Measurements from ENCODE around the gene C5orf22. TPM values are rescaled to one million over a fixed set of nuclear protein-coding genes. Genes with fewer than 3 reads are reported as not detected.
A peak's percentile ranks its signal among the peaks of the same experiment; 100 is the strongest.
"Not testable (repeated sequence)": the region's sequence is repeated elsewhere in the genome, so short reads cannot be mapped to it uniquely, and the experiment has no call there.

The C5orf22 gene
- total RNA-seq = 10.2 and 14.7 TPM in 2 replicates

DNA sequence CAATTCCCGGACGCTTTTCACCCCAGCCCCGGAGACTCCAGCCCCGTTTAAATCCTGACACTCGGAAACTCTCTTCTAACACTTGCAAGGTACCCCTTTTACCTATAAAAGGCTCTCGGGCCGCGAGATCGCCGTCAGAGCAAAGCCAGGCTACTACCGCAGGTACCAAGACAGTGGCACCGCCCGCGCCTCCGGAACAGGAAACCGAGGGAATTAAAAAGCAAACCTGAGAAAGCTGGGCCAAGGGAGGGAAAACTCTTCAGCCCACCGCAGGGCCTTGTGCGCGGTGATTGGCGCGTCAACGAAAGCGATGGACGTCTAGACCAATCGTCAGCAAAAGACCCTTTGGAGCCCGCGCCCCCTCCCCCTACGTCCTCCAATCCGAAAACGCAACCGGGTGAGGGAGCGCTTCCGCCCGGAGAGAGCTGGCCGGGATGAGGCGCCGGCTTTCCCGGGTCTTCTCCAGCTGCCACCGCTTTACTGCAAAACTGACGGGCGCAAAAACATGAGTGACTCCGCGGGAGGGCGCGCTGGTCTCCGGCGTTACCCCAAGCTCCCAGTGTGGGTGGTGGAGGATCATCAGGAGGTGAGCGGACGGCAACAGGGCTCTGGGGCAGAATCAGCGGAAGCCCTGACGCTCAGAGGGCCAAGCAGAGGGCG, at the start of gene C5orf22, which contains the start of gene DROSHA:
Gene C5orf22, plus strand, starts transcription at position 414 of the 660 bp plus-strand sequence. Its CDS starts 92 bp downstream, at position 506.
Gene DROSHA, minus strand, starts transcription at position 206 of the 660 bp plus-strand sequence. CDS start 3,034 bp downstream, outside the sequence.
- DNase-seq (ENCODE audit: low read depth in 2 of 2) = peak; percentile 96 to 97

DNA sequence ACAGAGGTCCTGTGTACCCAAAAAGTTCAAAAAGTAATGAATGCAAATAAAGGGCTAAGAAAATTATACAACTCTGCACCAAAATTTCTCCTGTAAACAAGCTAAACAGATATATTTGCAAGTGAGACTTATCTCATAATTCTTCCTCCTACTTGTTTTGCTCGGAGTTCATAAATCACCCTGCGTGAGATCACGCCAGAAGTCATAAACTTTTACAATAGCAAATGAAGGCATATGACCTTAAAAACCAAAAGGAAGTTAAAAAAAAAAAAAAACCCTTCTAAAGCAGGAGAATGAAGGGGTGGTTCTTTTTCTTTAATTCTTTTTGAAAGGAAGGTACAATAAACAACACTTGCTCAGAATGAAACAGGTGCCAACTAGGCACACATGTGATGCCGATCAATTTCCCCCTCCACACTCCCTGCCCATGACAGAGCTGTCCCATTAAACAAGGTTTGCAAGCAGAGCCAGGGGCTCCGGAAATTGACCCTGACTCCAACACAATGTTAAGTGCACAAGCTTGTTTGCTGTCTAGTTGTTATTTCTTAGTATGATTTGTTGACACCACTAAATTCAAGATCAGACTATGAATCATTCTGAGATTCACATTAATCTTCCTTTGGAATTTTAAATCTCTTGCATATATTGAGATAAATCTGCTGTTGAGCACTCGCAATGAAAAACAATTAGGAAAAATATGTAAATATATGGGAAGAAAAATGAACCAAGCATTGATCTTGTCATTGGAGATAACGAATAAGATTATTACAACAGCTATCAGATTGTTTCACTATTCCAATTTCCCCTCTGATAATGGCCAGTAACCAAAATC, 46.5 kb upstream of the C5orf22 start:
- DNase-seq (ENCODE audit: low read depth in 2 of 2) = peak; percentile 62 to 76

DNA sequence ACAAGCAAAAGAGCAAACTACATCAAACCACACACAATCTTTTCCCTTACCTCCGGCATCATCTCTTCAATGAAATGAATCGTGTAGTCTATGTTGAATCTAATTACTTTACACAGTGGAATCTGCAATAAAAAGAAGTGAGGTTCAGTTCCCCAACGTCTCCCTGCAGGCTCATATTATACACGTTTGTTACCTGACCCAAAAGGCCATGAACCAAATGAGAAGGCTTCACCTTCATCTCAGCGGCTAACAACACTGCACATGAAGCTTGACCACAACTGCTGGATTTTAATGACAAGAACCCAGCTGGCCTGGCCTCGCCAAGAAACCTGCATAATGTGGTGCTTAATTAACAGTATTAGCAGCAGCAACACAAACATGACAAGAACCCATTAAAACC, 45.7 kb upstream of the C5orf22 start:
- DNase-seq (ENCODE audit: low read depth in 2 of 2) = no peak

DNA sequence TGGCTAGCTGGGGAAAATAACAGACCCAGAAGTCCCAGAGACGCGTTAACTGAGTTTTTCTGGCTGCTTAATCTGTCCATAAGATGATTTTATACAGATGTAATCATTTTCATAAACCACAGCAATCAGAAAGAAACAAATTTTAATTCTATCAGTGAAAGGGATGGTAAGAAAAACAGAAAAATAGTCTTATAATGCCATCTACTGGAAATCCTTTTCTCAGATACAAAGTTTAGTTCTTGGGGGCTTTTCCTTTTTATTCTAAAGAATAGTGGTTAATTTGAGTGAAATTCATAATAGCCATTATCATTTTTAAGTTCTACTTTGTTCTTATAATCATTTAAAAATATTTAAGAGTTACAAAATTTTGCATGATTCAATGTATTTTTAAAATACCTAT, 44.6 kb upstream of the C5orf22 start:
- peak in 1 of 2 donors; percentile 20 for DNase-seq (ENCODE audit: low read depth in 2 of 2)

DNA sequence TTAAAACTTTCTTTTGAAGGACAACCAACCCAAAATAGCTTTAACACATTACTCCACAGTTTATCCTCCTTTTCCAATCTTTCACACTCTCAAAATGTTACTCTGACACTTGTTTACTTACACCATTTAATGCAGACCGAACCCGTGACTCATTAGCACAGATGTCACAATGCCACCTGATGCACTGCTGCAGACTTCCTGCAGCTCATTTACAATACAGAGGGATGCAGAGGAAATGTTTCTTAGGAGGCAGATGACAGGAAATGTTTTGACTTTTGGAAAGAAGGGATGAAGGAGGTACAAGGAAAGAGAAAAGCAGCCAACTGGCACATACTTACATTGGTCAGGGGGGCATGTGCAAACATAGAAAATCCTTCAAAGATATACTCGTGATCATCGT, 39.2 kb upstream of the C5orf22 start:
- DNase-seq (ENCODE audit: low read depth in 2 of 2) = peak; percentile 84 to 90

DNA sequence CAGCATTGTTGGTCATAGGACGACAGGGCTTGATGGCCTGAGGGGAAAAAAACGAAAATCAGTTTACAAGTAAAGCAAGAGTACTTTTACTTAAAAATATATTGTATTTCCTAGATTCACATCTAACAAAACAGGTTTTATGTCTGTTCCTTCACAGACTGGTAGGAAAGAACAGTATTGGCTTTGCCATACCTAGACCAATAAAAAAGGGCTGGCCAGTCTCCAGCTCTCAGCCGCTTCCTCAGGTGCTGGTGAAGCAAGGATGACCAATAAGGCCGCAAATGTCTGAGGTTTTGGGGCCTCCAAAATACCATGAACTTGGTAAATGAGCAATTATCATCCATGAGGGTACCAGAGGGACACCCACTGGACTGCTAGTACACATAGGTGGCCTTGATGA, 36.8 kb upstream of the C5orf22 start:
- DNase-seq (ENCODE audit: low read depth in 2 of 2) = no peak

DNA sequence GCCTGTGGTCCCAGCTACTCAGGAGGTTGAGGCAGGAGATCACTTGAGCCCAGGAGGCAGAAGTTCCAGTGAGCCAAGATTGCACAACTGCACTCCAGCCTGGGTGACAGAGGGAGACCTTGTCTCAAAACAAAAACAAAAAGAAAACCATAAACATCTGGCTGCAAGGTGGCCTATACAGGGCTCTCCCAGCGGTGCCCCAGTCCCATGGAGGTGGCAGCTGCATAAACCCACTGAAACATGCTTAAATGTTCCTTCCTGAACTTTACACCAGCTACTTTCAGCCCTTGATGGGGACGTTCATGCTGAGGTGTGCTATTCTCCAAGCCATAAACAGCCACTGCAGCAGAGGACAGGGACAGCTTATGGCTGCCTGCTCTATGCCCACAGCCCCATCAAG, 35.8 kb upstream of the C5orf22 start:
- DNase-seq (ENCODE audit: low read depth in 2 of 2) = no peak

DNA sequence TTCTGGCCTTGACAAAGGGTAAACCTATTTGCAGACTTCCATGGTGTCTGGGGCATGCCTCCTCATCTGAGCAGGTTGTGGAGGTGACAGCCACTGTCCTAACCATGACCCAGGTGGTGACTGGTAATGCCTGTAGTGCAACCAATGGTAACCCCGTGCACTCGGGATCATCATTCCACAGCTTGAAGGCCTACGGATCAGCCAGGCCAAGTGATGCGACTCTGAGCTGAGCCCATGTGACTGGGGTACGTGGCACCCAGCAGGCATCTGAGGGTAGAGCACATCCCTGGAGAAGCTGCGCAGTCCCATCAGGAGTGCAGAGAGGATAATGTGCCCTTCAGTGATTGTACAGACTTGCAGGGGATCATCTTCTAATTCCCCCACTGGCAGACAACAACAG, 35.2 kb upstream of the C5orf22 start:
- DNase-seq (ENCODE audit: low read depth in 2 of 2) = no peak

DNA sequence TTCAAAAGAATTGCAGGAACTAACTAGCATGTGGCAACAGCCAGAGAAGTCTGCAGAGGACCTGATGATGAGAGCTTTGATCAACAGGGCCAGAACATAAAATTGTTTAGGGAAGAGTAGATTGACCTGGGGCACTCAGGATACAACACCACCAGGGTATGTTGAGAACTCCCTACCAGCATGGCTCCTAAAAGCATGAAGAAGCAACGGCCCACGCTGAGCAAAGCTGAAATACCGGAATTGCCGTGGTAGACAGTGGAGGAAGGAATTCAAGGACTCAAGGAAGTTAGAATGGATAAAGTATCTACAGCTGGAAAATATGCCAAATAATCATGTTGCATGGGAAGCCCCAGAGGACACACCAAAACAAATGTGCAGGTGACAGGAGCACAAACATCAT, 31.8 kb upstream of the C5orf22 start:
- DNase-seq (ENCODE audit: low read depth in 2 of 2) = no peak

DNA sequence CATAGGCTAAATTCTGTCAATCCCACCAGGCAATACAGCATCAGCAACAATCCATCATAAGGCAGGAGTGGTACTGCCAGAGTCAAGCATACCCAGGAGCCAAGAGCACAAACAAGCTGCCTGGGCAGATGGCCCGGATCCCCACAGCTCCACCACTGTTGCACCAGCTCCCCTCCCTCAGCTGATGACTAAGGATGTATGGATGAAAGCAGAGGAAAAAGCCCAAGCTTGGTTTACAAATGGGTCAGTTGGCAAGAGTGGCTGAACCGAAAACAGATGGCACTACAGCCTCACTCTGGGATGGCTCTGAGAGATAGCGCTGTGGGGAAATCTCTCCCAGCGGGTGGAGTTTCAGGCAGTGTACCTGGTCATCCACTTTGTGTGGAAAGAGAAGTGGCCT, 29.6 kb upstream of the C5orf22 start:
- no peak for DNase-seq (ENCODE audit: low read depth in 2 of 2)

DNA sequence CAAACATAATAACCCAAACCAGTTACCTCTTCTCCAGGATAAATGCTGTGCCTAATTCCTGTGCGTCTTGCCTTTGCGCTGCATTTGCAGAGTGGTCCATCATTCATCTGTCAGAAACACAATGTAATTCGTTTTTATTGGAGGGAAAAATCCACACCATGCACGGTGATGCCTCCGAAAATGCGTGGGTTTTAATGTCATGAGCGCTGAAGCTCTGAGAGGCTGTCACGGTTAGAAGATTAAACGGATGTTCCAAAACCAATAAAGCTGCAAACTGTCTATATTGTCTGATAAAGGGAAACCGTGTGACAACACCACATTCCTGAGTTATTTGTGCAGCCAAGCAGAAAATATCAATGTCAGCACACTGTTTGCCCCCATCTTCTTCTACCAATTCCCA, 27.6 kb upstream of the C5orf22 start:
- no peak for DNase-seq (ENCODE audit: low read depth in 2 of 2)

DNA sequence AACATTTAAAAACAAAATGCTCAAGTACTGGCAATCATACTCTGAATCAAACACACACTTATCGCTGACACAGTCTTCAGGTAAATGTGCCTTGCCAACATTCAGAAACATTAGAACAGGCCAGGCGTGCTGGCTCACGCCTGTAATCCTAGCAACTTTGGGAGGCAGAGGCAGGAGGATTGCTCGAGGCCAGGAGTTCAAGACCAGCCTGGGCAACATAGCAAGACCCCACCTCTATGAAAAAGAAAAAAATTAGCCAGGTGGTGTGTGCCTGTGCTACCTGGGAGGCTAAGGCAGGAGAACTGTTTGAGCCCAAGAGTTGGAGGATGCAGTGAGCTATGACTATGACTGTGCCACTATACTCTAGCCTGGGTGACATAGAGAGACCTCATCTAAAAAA, 20.8 kb upstream of the C5orf22 start:
- DNase-seq (ENCODE audit: low read depth in 2 of 2) = no peak

DNA sequence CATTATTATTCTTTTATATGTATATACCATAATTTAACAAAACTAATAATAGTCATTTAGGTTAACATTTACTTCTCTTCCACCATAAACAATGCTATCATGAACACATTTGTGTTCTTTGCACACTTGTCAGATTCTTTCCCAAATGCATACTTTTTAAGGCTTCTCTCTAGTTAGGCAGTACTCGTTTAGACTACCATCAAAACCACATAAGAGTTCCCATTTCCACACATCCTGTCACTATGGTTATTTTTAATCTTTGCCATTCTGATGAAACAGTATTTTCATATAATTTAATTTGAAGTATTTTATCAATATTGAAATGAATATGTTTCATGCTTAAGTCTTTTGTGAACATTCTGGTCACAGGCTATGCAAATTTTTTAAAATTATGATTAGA, 15.3 kb upstream of the C5orf22 start:
- no peak for DNase-seq (ENCODE audit: low read depth in 2 of 2)

DNA sequence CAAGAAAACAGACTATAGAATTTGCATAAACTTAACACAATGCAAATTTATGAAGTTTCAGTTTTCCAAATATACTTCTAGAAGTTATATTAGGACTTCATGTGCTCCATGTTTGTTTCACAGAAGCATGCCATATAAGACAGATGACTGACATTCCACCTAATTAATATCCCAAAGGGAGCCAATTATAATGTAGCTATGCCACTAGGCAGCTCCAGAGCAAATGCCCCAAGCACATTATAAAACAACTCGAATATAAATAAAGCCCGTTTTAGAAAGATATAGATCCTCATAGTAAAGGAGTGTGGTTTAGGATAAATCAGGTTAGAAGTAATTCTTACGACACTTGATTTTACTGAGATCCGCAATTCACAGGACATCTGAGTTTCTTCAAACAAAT, 9.1 kb upstream of the C5orf22 start:
- no peak for DNase-seq (ENCODE audit: low read depth in 2 of 2)

DNA sequence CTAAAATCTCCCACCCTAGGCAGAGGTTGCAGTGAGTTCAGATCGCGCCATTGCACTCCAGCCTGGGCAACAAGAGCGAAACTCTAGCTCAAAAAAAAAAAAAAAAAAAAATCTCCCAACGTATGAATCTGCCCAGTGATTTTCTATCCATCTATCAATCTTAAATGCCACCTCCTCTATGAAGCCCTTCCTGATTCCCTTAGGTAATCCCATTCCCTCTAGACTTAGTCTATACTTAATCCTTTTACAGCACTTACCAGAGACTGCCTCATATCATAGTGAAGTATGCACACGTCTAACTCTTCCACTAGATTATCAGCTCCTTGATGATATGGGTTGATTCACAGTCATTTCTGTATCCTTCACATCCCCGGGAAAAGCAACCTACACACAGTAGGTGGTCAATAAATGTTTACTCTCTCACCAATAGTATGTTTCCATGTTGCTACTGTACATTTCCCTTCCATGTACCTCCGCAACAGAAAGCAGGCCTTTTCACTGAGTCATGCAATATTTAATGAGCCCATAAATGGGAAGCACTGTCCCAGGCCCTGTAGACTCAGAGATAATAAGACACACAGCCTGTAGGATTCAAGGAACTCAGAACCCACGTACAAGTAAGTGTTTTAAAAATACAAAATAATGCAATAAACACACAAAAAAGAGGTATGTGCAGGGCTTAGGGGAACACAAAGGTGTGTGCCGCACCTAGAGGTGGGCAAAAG, 1.4 kb upstream of the C5orf22 start:
- DNase-seq (ENCODE audit: low read depth in 2 of 2) = peak in 1 of 2 donors; percentile 6

DNA sequence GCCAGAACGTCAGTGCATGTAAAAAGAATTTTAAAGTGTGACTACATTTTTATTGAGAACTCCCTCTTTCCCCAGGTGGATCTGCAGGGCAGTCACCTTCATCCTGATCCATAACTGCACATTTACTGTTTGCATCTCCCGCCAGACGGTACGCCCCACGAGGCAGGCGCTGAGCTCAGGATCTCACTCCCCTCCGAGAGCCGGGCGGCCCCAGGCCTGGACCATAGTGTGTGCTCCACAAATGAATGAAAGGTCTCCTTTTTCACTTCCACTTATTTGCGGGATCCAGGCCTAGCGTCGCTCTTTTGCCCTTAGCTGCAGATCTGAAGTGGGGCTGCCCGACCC, 586 bp upstream of the C5orf22 start:
- DNase-seq (ENCODE audit: low read depth in 2 of 2) = peak; percentile 37 to 52

DNA sequence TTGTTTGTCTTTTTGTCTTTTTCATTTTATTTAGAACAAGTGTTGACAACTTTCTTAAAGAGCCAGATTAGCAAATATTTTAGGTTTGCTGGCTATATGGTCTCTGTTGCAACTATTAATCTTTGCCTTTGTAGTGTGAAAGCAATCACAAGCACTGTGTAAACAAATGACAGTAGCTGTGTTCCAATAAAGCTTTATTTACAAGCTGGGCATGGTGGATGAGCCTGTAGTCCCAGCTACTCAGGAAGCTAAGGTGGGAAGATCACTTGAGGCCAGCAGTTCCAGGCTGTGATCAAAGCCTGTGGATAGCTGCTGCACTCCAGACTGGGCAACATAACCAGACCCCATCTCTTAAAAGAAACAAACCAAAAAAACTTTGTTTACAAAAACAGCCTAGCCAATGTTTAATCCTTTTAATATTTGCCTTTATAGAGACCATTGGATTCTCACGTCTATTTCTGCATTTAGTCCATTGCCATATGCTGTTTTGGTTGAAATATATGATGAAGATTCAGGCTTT, 2.5 kb downstream of the C5orf22 start:
- DNase-seq (ENCODE audit: low read depth in 2 of 2) = no peak

DNA sequence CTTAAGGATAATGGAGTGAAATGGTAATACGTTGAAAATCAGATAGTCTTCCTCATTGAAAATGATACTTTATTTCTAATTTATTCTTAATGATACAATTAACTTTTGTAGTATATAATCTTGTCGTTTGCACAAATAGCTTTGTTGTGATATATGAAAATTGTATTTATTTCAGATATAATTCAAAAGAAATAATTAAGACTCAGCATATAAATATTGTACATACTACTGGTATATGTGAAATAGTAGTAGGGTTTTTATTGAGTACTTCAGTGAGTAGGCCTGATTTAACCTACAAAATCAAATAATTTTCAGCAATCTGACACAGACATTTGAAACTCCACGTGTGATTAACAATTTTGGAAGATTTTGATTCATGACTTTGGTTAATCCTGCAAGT, 4.8 kb downstream of the C5orf22 start:
- no peak for DNase-seq (ENCODE audit: low read depth in 2 of 2)

DNA sequence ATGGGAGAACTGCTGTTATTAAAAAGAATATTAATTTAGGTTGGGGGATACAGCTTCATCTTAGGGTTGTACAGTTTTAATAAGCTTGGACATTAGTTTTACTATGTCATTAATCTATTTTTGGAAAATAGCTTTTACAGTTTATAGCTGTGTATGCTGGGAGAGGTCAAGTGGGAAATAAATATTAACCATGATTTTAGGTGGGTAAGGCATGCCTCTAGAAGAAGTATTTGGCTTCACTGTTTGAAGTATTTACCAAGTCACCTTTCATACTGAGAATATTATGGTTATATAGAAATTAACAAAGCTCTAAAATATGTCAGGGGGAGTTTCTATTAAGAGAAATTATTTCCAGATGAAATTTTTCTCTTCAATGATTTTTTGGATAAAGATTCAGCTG, 5.2 kb downstream of the C5orf22 start:
- no peak for DNase-seq (ENCODE audit: low read depth in 2 of 2)

DNA sequence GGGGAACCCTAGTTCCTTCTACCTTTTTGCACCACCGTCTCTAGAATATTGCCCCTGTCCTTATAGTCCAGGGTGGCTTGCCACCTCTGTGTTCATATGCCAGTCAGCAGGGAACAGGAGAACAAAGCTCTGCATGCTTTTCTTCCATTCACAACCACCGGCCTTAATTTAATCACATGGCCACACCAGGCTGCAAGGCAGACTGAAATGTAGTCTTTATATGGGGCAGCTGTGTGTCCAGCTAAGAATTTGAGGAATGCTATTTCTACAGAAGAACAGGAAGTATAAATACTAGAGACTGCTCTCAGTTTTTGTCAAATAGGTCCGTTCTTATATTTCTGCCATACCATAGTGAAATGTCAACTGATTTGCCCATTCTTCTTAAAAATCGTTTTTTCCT, 5.8 kb downstream of the C5orf22 start:
- peak; percentile 3 to 5 for DNase-seq (ENCODE audit: low read depth in 2 of 2)

DNA sequence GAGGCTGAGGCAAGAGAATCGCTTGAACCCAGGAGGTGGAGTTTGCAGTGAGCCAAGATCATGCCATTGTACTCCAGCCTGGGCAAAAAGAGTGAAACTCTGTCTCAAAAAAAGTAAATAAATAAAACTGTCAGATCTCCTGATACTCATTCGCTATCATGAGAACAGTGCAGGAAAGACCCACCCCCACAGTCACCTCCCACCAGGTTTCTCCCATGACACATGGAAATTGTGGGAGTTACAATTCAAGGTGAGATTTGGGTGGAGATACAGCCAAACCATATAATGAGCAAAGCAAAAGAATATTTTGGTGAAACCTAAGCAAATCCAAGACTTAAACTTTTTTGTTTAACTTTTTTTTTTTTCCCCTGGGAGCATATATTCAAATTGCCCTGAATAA, 17.0 kb downstream of the C5orf22 start:
- DNase-seq (ENCODE audit: low read depth in 2 of 2) = not testable (repeated sequence)

DNA sequence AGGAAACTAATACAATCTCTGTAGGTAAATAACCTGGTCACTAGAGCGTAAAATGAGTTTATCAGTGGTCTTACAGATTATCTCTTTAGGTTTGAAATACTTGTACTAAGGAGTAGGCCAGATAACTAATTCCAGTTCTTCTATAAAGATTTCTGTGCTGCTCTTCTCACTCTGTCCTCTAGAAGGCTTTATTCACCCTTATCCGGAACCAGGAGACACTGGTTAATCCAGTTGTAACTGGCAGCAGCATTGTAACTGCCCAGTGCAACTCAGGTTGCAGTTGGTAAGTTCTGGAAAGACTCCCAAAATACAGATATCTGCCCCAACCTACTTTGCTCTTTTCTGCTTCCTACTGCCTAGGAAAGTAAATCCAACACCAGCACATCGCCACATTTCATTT, 19.8 kb downstream of the C5orf22 start:
- no peak for DNase-seq (ENCODE audit: low read depth in 2 of 2)

Measured in lung microvascular endothelial cell (primary cell).